IMR-90 (cell line): Measurements from ENCODE around the gene GAL.
"Not testable (repeated sequence)": the region's sequence is repeated elsewhere in the genome, so short reads cannot be mapped to it uniquely, and the experiment has no call there.

Source experiments
- BHLHE40 ChIP-seq: fragments of 150-350 bp; IDR thresholded peaks from 2 replicates; pipeline ENCODE4 v1.6.1; 2016; ENCODE audit warnings: mild to moderate bottlenecking, low read depth, low read length
- CEBPB ChIP-seq: IDR thresholded peaks from 2 replicates; pipeline ENCODE4 v1.6.1; 2012; ENCODE audit warnings: low read depth, low read length, improper control_type of control experiment
- CTCF ChIP-seq: conservative IDR thresholded peaks from 2 replicates; pipeline ENCODE4 v1.5.1; 2012; ENCODE audit warnings: mild to moderate bottlenecking, low read depth, low read length, improper control_type of control experiment
- MXI1 ChIP-seq: IDR thresholded peaks from 2 replicates; pipeline ENCODE4 v1.6.1; 2012; ENCODE audit warnings: low read depth, mild to moderate bottlenecking, low read length, moderate library complexity, borderline replicate concordance
- POLR2A ChIP-seq: IDR thresholded peaks from 2 replicates; pipeline ENCODE4 v1.6.1; 2012; ENCODE audit warnings: mild to moderate bottlenecking, low read depth, low read length
- RAD21 ChIP-seq: IDR thresholded peaks from 2 replicates; pipeline ENCODE4 v1.6.1; 2012; ENCODE audit warnings: low read length, improper control_type of control experiment
- RCOR1 ChIP-seq: IDR thresholded peaks from 2 replicates; pipeline ENCODE4 v1.6.1; 2012; ENCODE audit warnings: mild to moderate bottlenecking, low read length, improper control_type of control experiment; ENCODE audit not compliant: insufficient replicate concordance
- RFX5 ChIP-seq: IDR thresholded peaks from 2 replicates; pipeline ENCODE4 v1.8.0; 2012; ENCODE audit warnings: low read depth, mild to moderate bottlenecking, low read length, moderate library complexity
- TF ChIP-seq, protein P1 (sequence below): fragments of 150-350 bp; IDR thresholded peaks from 2 replicates; pipeline ENCODE4 v1.6.1; 2017; ENCODE audit warnings: mild to moderate bottlenecking, antibody characterized with exemption, low read length, low read depth

DNA sequence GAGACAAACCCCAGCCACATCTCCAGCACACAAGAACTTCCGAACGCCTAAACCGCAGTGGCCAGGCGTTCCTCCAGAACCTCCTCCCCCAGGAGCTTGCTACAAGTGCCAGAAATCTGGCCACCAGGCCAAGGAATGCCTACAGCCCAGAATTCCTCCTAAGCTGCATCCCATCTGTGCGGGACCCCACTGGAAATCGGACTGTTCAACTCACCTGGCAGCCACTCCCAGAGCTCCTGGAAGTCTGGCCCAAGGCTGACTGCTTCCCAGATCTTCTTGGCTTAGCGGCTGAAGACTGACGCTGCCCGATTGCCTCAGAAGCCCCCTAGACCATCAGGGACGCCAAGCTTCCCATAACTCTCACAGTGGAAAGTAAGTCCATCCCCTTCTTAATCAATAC lies 48.5 kb upstream of the GAL start:
- not testable (repeated sequence) for TF ChIP-seq RAD21, POLR2A, BHLHE40, RFX5, CEBPB, CTCF, MXI1, RCOR1
- TF ChIP-seq, protein P1, sequence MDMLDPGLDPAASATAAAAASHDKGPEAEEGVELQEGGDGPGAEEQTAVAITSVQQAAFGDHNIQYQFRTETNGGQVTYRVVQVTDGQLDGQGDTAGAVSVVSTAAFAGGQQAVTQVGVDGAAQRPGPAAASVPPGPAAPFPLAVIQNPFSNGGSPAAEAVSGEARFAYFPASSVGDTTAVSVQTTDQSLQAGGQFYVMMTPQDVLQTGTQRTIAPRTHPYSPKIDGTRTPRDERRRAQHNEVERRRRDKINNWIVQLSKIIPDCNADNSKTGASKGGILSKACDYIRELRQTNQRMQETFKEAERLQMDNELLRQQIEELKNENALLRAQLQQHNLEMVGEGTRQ = not testable (repeated sequence)
